Adrenal gland (tissue), 12 donors: ENCODE data around the gene CHM. TPM values are rescaled to one million over a fixed set of nuclear protein-coding genes. Genes with fewer than 3 reads are reported as not detected.
"Not testable (repeated sequence)": the region's sequence is repeated elsewhere in the genome, so short reads cannot be mapped to it uniquely, and the experiment has no call there.

Source experiments
- DNase-seq, 7 donors: peaks; one replicate each; pipeline ENCODE4 v3.0.0-alpha.2; 2019 to 2020
- H3K27ac ChIP-seq, 5 donors: fragments of 200-600 bp; sonication (generic) in 4 of 5; 1 replicate in 3 of 5; 2 replicates in 2 of 5; pipeline versions ENCODE4 v1.5.1 to v1.8.0; 2016 to 2020; ENCODE audit warnings: mild to moderate bottlenecking in 1 of 5
- H3K27me3 ChIP-seq: fragments of 200-600 bp; 2 replicates; pipeline ENCODE4 v1.8.0; 2021
- H3K36me3 ChIP-seq, 2 donors: fragments of 200-600 bp; replicated peaks in 1 of 2; 1 replicate in 1 of 2; 2 replicates in 1 of 2; pipeline versions ENCODE4 v1.5.1 to v1.8.0; 2018 to 2022
- H3K4me1 ChIP-seq, 2 donors: fragments of 200-600 bp; replicated peaks in 1 of 2; 1 replicate in 1 of 2; 2 replicates in 1 of 2; pipeline versions ENCODE4 v1.5.1 to v1.8.0; 2018 to 2021
- H3K4me3 ChIP-seq, 4 donors: fragments of 200-600 bp; sonication (generic) in 3 of 4; one replicate each; pipeline ENCODE4 v1.5.1; 2016 to 2018
- H3K9me3 ChIP-seq, 3 donors: fragments of 200-600 bp; sonication (generic) in 1 of 3; replicated peaks in 1 of 3; 1 replicate in 2 of 3; 2 replicates in 1 of 3; pipeline versions ENCODE4 v1.5.1 to v1.8.0; 2016 to 2021
- POLR2A ChIP-seq, 2 donors: fragments of 450-650 bp; IDR thresholded peaks; one replicate each; pipeline ENCODE4 v1.6.1; 2017; ENCODE audit warnings: antibody characterized with exemption in 2 of 2, mild to moderate bottlenecking in 2 of 2, moderate library complexity in 1 of 2
- WGBS, 4 donors: extraction: QIAGEN DNeasy Blood & Tissue Kit in 2 of 4; methylation state at CpG; one replicate each; pipeline versions ENCODE4 v1.1.5 to v1.1.7; 2013 to 2017; 5-methylcytosine and 5-hydroxymethylcytosine counted together
- intact Hi-C, 2 donors: fragments of 100-400 bp; cut with DNase I; formaldehyde crosslinking; loops; one replicate each; pipeline versions ENCODE4 v1.14.1 to v1.15.0; 2022 to 2023
- polyA plus RNA-seq, 3 donors: library from polyadenylated mRNA; stranded (reverse); fragments of 200-250 nt in 2 of 3; fragments of 350-450 nt in 1 of 3; fragmentation: Illumina TruSeq in 1 of 3; extraction: RNeasy Lipid Tissue Mini Kit (QIAGEN cat#74804) in 1 of 3; gene quantifications; one replicate each; pipeline ENCODE4 v1.2.3, GENCODE V29; 2013 to 2014
- total RNA-seq, 9 donors: library from RNA; depleted of rRNA in 4 of 9; stranded (reverse); fragments of >200 nt in 4 of 9; fragments of 120-200 nt in 1 of 9; fragmentation: NEBNext Ultra II Directional in 1 of 9; extraction: Animal tissue kit (Norgen Biotek cat#: 25700) in 1 of 9; gene quantifications; one replicate each; pipeline versions ENCODE4 v1.1.0 to v1.2.4, GENCODE V29; 2013 to 2023
- TF ChIP-seq, protein P1 (sequence below), 6 experiments: fragments of 450-650 bp in 4 of 6; fragments of 200-600 bp in 2 of 6; sonication (generic) in 1 of 6; IDR thresholded peaks; 1 replicate in 5 of 6; 2 replicates in 1 of 6; pipeline versions ENCODE4 v1.5.1 to v1.8.0; 2016 to 2021; ENCODE audit warnings: antibody characterized with exemption in 6 of 6, mild to moderate bottlenecking in 2 of 6, moderate library complexity in 1 of 6
- donor health status: healthy with polysubstance abuse.
- donor health status: Bipolar disorder and iron deficiency.
- donor health status: DM: yes; HTN: yes; CAD: no.
- donor health status: DM: no; HTN: no; CAD: no.
- donor health status: DM: no; HTN: no; CAD: no.
- donor health status: DM: yes; HTN: yes; CAD: no.

The CHM gene
- total and polyA plus RNA-seq, 12 donors = 12.6 to 48.8 (median 25.7) TPM

DNA sequence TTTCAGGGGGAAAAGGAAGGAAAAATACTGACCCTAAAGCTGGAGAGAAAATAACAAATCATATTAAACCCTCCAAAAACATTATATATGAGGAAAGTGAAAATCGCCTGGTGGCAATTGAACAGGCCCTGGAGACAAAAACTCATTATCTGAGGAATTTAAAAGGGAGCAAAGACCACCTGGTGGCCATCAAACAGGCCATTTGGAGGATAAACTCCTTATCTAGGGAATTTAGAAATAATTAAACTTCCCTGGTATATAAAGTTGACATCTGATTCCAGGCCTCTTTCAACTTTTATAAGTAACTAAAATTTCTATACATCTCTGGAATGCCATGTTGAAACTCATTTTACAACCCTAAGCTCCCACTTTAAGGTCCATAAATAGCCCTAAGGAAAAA, 35.2 kb downstream of the CHM start:
- no peak for DNase-seq
- 79 to 100% (median 82%) methylated on average over 1 of the region's 1 CpG for WGBS, 4 donors
- no peak for TF ChIP-seq POLR2A (IDR thresholded peaks at IDR 0.05)
- TF ChIP-seq, protein P1, sequence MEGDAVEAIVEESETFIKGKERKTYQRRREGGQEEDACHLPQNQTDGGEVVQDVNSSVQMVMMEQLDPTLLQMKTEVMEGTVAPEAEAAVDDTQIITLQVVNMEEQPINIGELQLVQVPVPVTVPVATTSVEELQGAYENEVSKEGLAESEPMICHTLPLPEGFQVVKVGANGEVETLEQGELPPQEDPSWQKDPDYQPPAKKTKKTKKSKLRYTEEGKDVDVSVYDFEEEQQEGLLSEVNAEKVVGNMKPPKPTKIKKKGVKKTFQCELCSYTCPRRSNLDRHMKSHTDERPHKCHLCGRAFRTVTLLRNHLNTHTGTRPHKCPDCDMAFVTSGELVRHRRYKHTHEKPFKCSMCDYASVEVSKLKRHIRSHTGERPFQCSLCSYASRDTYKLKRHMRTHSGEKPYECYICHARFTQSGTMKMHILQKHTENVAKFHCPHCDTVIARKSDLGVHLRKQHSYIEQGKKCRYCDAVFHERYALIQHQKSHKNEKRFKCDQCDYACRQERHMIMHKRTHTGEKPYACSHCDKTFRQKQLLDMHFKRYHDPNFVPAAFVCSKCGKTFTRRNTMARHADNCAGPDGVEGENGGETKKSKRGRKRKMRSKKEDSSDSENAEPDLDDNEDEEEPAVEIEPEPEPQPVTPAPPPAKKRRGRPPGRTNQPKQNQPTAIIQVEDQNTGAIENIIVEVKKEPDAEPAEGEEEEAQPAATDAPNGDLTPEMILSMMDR (IDR thresholded peaks at IDR 0.05) = no peak
- intact Hi-C loops = no loop called here
- Histone ChIP-seq H3K4me1 (no peaks in the 10 kb centered on the region), H3K4me3 (no peak overlapping the region), H3K9me3 (no peaks in the 10 kb centered on the region), H3K36me3 (no peaks in the 10 kb centered on the region), H3K27me3 (no peaks in the 10 kb centered on the region), H3K27ac (no peak overlapping the region)

DNA sequence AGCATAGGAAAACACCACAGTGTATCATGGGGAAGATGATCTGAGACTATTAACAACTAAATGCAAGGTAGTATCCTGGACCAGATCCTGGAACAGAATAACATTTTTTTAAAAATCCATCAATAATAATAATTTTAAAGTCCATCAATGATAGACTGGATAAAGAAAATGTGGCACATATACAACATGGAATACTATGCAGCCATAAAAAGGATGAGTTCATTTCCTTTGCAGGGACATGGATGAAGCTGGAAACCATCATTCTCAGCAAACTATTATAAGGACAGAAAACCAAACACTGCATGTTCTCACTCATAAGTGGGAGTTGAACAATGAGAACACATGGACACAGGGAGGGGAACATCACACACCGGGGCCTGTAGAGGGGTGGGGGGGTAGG, 37.6 kb downstream of the CHM start:
- intact Hi-C loops, H3K27ac ChIP-seq, H3K36me3 ChIP-seq, H3K4me3 ChIP-seq, H3K9me3 ChIP-seq, H3K4me1 ChIP-seq, DNase-seq, H3K27me3 ChIP-seq: not testable (repeated sequence)
- WGBS, 4 donors = 90 to 100% (median 100%) methylated on average over 1 of the region's 1 CpG

DNA sequence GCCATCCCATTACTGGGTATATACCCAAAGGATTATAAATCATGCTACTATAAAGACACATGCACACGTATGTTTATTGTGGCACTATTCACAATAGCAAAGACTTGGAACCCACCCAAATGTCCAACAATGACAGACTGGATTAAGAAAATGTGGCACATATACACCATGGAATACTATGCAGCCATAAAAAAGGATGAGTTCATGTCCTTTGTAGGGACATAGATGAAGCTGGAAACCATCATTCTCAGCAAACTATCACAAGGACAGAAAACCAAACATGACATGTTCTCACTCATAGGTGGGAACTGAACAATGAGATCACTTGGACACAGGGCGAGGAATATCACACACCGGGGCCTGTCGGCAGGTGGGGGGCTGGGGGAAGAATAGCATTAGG, 39.5 kb downstream of the CHM start:
- WGBS, 4 donors = 89 to 97% (median 96%) methylated on average over 3 to 4 of the region's 4 CpGs
- H3K27me3 ChIP-seq, intact Hi-C loops, H3K27ac ChIP-seq, DNase-seq, H3K4me3 ChIP-seq, H3K36me3 ChIP-seq, H3K4me1 ChIP-seq, H3K9me3 ChIP-seq: not testable (repeated sequence)

DNA sequence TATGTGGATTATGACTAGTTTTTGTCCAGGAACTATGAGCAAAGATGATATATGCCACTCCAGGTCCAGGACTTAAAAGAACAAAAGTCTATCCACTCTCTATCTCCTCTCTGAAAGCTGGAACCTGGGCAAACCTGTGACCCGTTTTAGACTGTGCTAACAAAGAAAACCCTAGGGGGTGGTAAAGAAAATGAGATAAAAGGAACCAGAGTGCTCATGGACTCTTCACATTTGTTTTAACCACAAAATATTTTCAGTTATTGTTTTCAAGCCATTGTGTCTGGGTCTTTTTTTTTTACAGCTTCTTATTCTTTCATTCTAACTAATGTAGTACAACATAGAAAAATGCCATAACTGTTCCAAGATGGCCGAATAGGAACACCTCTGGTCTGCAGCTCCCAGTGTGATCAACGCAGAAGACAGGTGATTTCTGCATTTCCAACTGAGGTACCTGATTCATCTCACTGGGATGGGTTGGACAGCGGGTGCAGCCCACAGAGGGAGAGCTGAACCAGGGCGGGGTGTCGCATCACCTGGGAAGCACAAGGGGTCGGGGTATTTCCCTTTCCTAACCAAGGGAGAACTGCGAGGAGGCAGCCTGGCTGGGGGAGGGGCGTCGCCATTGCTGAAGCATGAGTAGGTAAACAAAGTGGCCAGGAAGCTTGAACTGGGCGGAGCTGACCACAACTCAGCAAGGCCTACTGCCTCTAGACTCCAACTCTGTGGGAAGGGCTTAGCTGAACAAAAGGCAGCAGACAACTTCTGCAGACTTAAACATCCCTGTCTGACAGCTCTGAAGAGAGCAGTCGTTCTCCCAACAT, 45.1 kb downstream of the CHM start:
- WGBS, 4 donors = 66 to 76% (median 75%) methylated on average over 8 to 12 of the region's 12 CpGs
- no peaks in the 10 kb centered on the region for H3K9me3 ChIP-seq
- H3K36me3 ChIP-seq = no peaks in the 10 kb centered on the region
- no peaks in the 10 kb centered on the region for H3K27me3 ChIP-seq
- TF ChIP-seq, protein P1 (IDR thresholded peaks at IDR 0.05) = no peak
- TF ChIP-seq POLR2A (IDR thresholded peaks at IDR 0.05) = no peak
- H3K4me3 ChIP-seq = no peak overlapping the region
- H3K4me1 ChIP-seq = no peaks in the 10 kb centered on the region
- H3K27ac ChIP-seq = no peak overlapping the region
- DNase-seq = no peak
- intact Hi-C loops = no loop called here

DNA sequence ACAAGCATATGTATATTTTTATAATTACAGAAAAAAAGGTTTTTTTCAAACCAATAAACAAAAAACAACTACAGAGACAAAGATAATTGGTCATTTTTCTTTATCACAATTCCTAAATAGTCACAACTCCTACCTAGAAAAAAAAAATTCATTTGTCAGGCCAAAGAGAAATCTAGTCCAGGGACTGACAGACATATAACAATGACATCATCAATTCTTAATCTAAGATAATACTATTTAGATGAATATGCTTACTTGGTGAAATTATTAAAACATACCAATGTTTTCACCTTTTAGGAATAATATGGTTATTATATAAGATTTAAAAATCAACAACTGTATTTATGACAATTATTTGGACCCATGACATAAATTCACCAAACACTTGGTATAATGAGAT, 48.4 kb downstream of the CHM start:
- H3K27ac ChIP-seq = no peak overlapping the region
- peaks cover 0 to 11% of the 10 kb centered on the region in 2 donors for H3K4me1 ChIP-seq
- no peak for DNase-seq
- H3K9me3 ChIP-seq = no peaks in the 10 kb centered on the region
- H3K36me3 ChIP-seq = no peaks in the 10 kb centered on the region
- no peak overlapping the region for H3K4me3 ChIP-seq
- no peak for TF ChIP-seq POLR2A (IDR thresholded peaks at IDR 0.05)
- TF ChIP-seq, protein P1 (IDR thresholded peaks at IDR 0.05) = no peak
- H3K27me3 ChIP-seq = no peaks in the 10 kb centered on the region
- intact Hi-C loops = no loop called here
